HG03571 (cell line): Measurements from ENCODE around the gene BCL10.

Experiments
- ATAC-seq: cut with Tn5 transposase; IDR thresholded peaks from one replicate; pipeline ENCODE4 v1.9.1; 2021; ENCODE audit not compliant: unreplicated experiment

The BCL10 gene

GRCh38 chr1:85224734-85225623, 51.5 kb downstream of the BCL10 start:
- ATAC-seq: no peak

GRCh38 chr1:85224295-85224694, 52.1 kb downstream of the BCL10 start:
- no peak for ATAC-seq

GRCh38 chr1:85223334-85223733, 53.1 kb downstream of the BCL10 start:
- no peak for ATAC-seq

- ATAC-seq: no peak
These were observed 55.7 kb downstream of the BCL10 start for GRCh38 chr1:85220756-85221201.

- no peak for ATAC-seq
These were observed 56.4 kb downstream of the BCL10 start for GRCh38 chr1:85219853-85220610.

GRCh38 chr1:85216697-85217096, 59.7 kb downstream of the BCL10 start:
- no peak for ATAC-seq
